ENCODE measurements around the gene EGR4. TPM values are rescaled to one million over a fixed set of nuclear protein-coding genes. Genes with fewer than 3 reads are reported as not detected.

The EGR4 gene
- polyA plus RNA-seq, 1 experiment: not detected

GRCh38 chr2:73262108-73262651 is 31.2 kb downstream of the EGR4 start:
- ChIA-PET CTCF (interaction anchor here (0.9 to 1.8 kb wide), 2 partner anchors 10 to 11 kb away, joined by 4 read pairs; no protein-coding TSS in a partner anchor), POLR2A (no interaction called here)
- TF ChIP-seq CTCF (IDR thresholded peaks at IDR 0.05; ENCODE audit: insufficient read depth, low read depth, low read length): no peak
- no peak overlapping the region for H3K4me3 ChIP-seq (ENCODE audit: low read depth, low read length)
- no peaks in the 10 kb centered on the region for H3K27me3 ChIP-seq (ENCODE audit: control insufficient read depth, insufficient read depth, low read length)
- H3K36me3 ChIP-seq (ENCODE audit: control insufficient read depth, insufficient read depth, low read length): 0 out of 2 replicates have a peak, but pooled peaks cover 1% of the 10 kb centered on the region
- no peak for DNase-seq (ENCODE audit: low read depth)

GRCh38 chr2:73260338-73260984 is 32.9 kb downstream of the EGR4 start:
- Histone ChIP-seq H3K27me3 (ENCODE audit: control insufficient read depth, insufficient read depth, low read length) (no peaks in the 10 kb centered on the region), H3K4me3 (ENCODE audit: low read depth, low read length) (no peak overlapping the region), H3K36me3 (ENCODE audit: control insufficient read depth, insufficient read depth, low read length) (0 out of 2 replicates have a peak, but pooled peaks cover 1% of the 10 kb centered on the region)
- ChIA-PET CTCF (interaction anchor here (0.6 to 2.9 kb wide), 8 partner anchors 8 to 84 kb away, joined by 3 to 10 read pairs (median 4); no protein-coding TSS in a partner anchor), POLR2A (no interaction called here)
- no peak for DNase-seq (ENCODE audit: low read depth)
- TF ChIP-seq CTCF (IDR thresholded peaks at IDR 0.05; ENCODE audit: insufficient read depth, low read depth, low read length): peak; percentile 63

- no peak for TF ChIP-seq CTCF (IDR thresholded peaks at IDR 0.05; ENCODE audit: insufficient read depth, low read depth, low read length)
- no peaks in the 10 kb centered on the region for H3K27me3 ChIP-seq (ENCODE audit: control insufficient read depth, insufficient read depth, low read length)
- no peak for DNase-seq (ENCODE audit: low read depth)
- H3K36me3 ChIP-seq (ENCODE audit: control insufficient read depth, insufficient read depth, low read length): peaks cover 3% of the 10 kb centered on the region; the same call in 1 of the 2 replicates
- ChIA-PET CTCF (interaction anchor here (0.7 to 2.9 kb wide), 7 partner anchors 9 to 83 kb away, joined by 3 to 10 read pairs (median 4); no protein-coding TSS in a partner anchor), POLR2A (no interaction called here)
- H3K4me3 ChIP-seq (ENCODE audit: low read depth, low read length): no peak overlapping the region
Measured at GRCh38 chr2:73259704-73260337, 33.5 kb downstream of the EGR4 start.

GRCh38 chr2:73259276-73259675 is 34.1 kb downstream of the EGR4 start:
- POLR2A ChIA-PET: no interaction called here
- TF ChIP-seq CTCF (IDR thresholded peaks at IDR 0.05; ENCODE audit: insufficient read depth, low read depth, low read length): no peak
- no peak overlapping the region for H3K4me3 ChIP-seq (ENCODE audit: low read depth, low read length)
- no peak for DNase-seq (ENCODE audit: low read depth)
- H3K36me3 ChIP-seq (ENCODE audit: control insufficient read depth, insufficient read depth, low read length): peaks cover 3% of the 10 kb centered on the region; the same call in 1 of the 2 replicates
- CTCF ChIA-PET: interaction anchor here (1.0 to 2.9 kb wide), 6 partner anchors 9 to 82 kb away, joined by 3 to 10 read pairs (median 5); no protein-coding TSS in a partner anchor
- H3K27me3 ChIP-seq (ENCODE audit: control insufficient read depth, insufficient read depth, low read length): no peaks in the 10 kb centered on the region

GRCh38 chr2:73258913-73259215 is 34.5 kb downstream of the EGR4 start:
- no peak for TF ChIP-seq CTCF (IDR thresholded peaks at IDR 0.05; ENCODE audit: insufficient read depth, low read depth, low read length)
- DNase-seq (ENCODE audit: low read depth): no peak
- POLR2A ChIA-PET: no interaction called here
- no peak overlapping the region for H3K4me3 ChIP-seq (ENCODE audit: low read depth, low read length)
- CTCF ChIA-PET: interaction anchor here (1.0 to 2.9 kb wide), 3 partner anchors 10 to 31 kb away, joined by 3 to 10 read pairs (median 6); no protein-coding TSS in a partner anchor
- no peaks in the 10 kb centered on the region for H3K27me3 ChIP-seq (ENCODE audit: control insufficient read depth, insufficient read depth, low read length)
- H3K36me3 ChIP-seq (ENCODE audit: control insufficient read depth, insufficient read depth, low read length): peaks cover 6% of the 10 kb centered on the region
